GM18870 (cell line): ENCODE measurements around the gene COTL1.
"Not testable (repeated sequence)": the region's sequence is repeated elsewhere in the genome, so short reads cannot be mapped to it uniquely, and the experiment has no call there.

Source experiments
- ATAC-seq: cut with Tn5 transposase; IDR thresholded peaks from one replicate; pipeline ENCODE4 v1.9.1; 2021; ENCODE audit warnings: moderate library complexity; ENCODE audit not compliant: unreplicated experiment

COTL1 gene

DNA sequence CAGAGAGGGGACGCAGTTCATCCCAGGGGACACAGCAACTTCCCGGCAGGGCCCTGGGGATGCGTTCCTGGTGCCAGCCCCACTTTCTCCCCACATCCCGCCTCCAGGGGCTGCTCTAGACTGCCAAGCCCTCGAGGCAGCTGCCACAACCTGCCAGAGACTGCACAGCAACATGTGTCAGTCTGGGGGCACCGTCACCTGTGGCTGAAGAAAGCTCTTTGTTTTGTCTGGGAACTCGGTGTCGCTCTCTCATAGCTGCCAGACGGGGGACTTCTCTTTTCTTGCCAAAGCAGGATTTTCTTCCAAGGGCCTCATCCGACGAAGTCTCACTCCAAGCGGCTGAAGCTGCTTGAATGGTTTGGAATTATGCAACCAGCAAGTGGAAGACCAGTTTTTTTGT lies 43.7 kb downstream of the COTL1 start:
- no peak for ATAC-seq

DNA sequence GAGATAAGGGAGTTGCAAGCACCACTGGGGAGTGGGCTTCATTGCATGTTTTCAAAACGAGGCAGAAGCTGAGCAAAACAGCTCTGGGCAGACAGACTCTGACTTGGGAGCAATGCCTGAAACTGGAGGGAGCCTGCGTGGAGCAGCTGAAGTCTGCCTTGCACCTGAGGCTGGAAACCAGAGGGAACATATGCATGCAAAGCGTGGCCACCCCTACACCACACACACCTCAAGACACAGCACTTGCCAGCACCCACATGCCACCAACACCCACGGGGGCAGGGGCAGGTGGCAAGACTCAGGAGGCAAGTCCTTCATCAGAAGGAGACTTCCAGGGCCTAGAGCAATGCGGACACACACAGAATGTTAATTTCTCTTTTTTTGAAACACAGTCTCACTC lies 45.8 kb downstream of the COTL1 start:
- no peak for ATAC-seq

DNA sequence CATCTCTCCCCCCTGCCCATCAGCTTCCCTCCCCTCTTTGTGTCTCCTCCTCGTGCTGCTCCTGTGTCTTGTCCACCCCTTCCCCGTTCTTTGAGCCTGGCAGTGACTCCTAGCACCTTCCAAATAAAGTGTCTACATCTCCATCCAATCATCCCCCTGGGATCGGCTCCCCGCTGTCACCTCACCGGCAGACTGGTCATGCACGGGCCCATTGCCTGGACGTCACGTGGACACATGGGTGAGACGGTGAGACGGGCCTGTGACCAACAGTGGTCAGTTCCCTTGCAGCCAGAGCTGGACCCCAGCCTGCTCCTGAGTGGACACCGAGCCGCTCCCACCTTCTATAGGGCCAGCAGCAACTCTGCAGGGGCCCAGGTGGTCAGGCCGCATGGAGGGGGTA lies 46.4 kb downstream of the COTL1 start:
- no peak for ATAC-seq

DNA sequence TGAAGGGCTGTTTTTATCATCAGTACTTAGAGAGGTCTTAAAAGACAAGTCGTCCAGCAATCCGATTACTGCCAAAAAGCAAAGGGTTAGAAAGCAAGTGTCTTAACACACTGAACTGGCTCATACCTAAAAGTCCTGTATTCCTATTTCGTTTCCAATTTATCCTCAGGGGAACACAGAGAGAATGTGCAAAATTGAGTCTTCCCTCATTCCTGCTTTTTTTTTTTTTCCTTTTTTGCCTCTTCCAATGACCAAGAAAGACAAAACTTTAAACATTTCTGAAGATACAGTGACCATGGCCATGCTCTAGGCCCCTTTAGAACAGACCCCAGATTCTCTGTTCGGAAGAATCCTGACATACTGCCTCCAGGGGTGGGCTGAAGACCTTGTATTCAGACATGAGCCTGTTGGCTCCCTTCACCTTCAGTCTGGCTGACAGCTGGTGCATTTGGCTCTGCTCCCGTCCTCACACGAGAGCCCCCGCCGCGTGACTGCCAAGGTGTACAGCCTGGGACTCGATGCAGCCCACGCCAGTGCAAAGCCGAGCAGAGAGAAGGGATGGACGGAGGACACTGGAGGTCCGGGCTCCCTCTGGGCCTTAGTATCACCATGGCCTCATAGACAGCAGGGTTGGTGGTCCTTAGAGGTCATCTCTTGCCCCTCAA lies 47.0 kb downstream of the COTL1 start:
- ATAC-seq: no peak

DNA sequence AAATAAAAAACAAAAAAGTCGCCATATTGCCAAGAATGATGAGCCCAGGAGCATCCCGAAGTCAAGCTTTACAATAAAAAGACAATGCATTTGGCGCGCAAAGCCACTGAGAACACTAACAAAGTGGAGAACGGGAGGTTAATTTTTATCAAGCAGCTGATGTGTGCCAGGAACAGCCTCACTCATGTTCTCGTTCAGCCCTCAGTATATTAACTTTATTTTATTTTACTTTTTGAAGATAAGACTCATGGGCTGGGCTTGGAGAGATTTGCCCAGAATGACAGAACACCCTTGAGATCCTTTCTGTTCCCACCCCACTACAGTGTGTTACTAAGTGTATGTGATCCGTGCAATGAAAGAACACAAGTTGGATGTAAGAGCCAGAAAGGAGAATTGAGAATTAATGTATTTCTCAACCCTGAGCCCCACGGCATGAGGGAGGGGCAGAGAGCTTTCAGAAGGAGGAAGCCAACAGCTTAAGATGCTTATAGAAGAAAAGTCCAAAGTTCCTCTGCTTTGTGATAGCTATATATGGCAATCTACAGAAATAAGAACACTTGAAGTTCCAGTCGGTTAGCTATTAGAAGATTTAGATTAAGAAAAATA lies 48.4 kb downstream of the COTL1 start:
- no peak for ATAC-seq

DNA sequence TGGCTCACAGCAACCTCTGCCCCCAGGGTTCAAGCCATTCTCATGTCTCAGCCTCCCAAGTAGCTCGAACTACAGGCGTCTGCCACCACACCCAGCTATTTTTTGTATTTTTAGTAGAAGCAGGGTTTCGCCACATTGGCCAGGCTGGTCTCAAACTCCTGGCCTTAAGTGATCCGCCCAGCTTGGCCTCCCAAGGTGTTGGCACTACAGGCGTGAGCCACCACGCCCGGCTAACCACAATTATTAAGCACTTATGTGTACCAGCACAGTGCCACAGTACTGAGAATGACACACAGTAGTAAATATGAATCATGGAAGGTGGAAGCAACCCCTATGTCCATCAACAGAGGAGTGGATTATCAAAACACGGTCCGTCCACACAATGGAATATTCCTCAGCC lies 49.8 kb downstream of the COTL1 start:
- ATAC-seq: no peak

DNA sequence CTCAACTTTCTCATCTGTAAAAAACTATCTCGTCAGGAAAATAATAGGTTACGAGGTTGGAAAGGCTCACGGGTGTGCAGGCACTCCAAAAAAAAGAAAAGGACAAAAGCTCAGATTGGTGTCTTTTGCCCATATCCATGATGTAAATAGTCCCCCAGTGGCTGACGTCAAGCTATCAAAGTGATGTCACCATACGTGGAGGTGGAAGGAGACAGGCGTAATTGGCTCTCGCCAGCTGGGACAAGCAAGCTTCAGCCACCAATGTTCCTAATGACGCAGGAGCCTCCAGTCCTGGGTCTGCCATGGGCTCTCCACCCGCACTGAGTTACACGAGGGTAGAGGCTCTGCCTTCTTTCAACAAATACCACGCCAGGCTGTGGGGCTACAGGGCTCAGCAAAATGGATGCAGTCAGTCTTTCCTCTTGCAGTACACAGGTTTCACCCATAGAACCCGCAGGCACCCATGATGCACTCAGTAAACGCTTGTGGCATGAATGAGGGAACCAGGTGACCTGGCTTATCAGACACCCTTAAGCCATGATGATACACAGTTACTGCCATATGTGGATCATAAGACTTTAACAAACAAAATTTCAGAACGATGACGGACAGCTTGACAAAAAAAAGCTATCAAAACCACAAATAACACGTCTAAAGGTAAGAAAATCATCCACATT lies 50.5 kb downstream of the COTL1 start:
- ATAC-seq: no peak

DNA sequence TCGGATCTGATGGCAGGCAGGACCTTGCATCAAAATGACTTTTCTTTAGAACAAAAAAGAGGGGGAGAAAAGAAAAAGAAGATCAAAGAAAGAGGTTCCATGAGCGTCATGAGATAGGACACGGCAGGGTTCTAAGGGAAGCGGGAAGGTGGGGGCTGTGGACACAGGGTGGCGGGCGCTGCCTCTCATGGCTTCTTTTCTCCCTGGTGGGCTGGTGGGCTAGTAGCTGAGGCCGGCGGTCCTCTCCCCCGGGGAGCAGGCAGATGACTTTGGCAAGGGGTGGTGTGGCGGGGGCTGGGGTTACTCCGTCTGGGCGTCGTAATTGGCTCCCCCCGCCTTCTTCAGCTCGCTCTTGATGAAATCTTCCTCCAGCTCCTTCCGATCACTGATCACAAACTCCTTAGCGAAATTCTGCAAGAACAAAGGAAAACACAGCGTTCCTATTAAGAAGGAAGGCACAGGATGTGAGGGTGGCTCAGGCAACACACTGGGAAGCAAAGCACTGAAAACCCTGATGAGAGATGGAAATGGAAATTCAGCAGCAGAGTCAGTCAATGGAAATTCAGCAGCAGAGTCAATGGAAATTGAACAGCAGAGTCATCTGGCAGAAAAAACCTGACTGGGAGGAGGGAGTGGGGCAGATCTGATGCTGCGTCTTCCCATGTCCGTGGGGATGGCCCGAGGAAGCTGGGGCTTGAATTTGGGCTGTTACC lies 51.2 kb downstream of the COTL1 start:
- ATAC-seq: no peak

DNA sequence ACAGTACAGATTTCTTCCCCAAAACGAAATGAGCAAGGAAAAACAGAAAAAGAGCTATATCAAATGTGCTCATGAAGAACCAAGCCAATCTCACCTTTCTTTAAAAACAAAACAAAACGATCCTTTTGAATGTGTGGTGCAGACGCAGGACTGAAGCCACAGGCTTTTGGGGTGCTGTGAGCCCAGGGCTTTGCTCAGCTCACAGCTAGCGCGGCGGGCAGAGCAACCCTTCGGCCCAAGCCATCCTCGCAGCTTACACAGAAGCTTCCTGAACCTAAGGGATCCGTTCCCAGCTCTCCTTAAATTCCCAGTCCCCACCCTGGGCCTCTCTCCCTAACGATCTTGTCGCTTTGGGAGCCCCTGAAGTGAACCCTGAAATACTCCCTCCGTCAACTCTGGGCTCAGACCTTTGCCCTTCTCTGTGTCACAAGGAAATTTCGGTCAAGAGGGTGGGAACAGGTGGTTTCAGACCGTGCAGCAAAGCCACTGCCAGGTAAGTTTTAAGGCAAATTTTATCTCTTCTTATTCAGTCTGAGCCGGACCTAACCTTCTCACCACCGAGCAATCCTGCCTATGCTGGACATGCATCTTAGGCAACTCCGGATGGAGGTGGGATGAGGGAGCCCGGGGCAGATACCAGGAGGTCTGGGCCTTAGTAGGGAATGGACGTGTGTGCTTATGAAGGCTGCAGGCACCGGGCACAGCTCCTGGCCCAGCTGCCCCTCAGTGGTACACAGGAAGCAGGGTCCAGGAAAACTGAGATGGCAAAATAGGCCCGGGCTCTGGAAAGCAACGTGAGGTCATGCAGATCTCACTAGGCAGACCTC lies 52.0 kb downstream of the COTL1 start:
- no peak for ATAC-seq

DNA sequence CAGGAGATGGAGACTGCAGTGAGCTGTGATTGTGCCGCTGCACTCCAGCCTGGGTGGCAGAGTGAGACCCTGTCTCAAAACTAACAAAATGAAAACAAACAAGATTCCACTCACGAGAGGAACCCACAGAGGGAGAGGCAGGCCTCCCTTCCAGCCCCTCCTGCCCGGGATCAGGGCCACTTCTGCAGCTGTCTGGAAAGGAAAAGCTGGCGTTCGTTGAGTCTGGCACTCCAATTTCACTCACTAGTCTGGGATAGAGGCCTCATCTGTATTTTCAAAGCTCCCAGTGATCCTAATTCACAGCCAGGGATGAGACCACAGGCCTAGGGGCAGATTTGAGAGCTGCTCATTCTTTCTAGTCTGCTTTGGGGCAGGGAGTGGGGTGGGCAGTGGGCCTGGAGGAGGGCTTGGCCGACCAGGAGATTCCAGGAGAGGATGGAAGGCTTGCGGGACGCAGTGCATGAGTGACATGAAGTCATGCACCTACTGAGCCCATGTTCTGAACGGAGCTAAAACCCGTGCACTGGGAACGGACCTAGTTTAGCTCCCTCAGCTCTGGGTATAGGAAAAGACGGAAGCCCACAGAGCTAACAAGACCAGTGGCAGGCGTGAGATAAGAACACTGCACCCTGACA lies 54.0 kb downstream of the COTL1 start:
- ATAC-seq: no peak

DNA sequence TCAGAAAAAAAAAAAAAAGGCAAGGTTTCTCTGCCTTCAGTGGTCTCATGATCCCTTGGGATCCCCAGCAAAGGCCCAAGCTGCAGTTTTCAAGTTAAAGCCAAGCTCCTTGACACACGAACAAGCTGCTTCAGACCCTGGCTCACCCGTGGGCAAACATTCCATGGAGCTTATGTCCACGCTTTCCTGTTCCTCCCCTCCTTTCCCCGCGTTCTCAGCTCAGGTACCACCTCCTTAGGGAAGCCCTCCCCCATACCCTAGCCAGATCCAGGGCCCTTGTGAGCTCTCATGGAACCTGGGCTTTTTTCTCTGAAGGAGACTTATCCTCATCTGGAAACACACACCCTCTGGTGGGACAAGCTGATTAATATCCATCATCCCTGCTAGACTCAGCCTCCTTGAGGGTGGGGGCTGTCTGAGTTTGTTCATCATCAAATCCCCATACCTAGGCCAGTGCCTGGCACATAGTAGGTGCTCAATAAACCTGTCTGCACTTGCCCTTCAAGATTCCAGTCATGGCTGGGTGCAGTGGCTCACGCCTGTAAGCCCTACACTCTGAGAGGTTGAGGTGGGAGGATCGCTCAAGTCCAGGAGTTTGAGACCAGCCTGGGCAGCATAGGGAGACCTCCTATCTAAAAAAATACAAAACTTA lies 54.7 kb downstream of the COTL1 start:
- ATAC-seq: no peak

DNA sequence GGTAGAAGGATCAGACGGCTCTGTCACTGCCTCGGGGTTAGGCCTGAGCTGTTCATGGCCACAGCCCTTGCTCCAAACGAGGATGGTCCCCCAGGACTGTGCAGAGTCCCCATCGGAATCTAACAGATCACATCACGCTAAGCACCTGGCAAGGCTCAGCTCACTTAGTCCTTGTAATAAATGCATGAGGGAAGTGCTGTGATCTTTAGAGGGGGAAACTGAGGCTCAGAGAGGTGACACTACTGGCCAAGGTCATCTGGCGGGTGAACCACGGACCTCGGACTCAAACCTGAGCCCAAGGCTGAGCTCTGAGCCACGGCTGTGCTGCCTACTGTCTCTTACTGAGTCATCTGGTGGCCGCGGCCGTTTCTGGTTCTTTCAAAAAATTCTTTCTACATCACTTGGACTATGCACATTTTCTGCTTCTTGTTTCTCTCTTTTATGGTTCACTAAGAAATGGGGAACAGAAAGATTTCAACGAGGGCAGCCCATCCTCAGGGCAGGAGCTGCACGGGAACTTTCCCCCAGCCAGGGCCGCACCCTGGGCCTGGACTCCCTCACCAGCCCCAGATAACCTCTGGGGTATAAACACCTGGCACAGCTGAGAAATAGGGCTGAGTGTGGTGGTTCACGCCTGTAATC lies 55.6 kb downstream of the COTL1 start:
- ATAC-seq: no peak

DNA sequence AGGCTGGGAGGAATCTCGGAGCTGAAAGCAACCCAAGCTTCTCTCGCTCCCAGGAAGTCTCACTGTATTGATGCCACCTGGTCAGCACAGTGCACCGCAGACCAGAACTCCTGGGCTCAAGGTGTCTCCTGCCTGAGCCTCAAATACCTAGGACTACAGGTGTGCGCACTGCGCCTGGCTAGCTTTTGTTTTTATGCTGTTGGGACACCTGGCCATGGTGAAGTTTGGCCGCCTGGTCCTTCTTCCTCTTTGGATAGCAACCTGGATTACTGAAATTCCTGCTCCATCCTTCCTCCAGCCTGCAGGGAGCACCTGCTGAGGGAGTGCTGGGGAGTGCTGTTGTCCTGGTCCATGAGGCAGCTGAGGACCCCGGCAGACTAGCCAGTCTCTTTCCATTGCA lies 56.6 kb downstream of the COTL1 start:
- ATAC-seq: no peak

DNA sequence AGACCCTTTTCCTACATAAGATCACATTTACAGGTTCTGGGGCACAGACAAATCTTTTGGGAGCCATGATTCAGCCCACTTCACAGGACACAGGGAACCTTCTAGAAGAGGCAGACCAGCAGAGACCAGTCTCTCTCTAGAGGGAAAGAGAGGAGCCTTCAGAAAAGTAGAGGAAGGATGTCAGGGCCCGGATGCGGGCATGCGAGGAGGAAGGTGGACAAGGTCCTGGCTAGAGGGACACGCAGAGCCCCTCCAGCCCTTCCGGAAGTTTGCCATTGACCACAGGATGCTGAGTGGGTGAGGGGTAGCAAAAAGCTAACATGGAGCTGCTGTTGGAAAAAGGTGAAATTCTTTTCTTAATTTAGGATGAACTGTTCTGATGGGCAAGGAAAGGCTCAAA lies 57.6 kb downstream of the COTL1 start:
- no peak for ATAC-seq

DNA sequence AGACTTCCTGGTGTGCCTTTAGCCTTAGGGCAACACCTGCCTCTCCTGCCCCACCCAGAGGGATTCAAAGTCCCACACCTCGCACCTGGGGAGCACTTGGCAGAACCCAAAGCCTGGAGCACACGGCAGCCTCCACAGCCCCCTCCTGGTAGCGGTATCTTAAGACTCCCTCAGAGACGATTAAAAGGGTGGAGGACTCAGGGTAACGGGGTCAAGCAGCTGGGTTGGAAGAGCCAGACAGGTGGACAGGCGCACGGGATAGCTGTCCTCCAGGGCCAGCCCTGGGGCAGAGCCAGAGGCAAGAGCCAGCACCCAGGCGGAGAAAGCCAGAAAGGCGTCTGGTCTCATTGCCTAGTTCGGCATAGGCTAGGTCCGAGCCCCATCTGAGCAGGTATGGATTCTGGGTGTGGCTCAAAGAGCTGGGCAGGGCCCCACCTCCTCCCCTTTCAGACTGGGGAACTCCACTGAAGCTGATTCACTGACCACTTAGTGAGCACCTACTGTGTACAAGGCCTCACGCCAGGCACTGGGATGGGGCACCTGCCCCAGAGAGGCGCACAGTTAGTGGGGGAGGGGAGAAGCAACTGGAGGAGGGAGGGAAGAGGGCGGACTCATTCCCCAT lies 58.5 kb downstream of the COTL1 start:
- ATAC-seq: no peak

DNA sequence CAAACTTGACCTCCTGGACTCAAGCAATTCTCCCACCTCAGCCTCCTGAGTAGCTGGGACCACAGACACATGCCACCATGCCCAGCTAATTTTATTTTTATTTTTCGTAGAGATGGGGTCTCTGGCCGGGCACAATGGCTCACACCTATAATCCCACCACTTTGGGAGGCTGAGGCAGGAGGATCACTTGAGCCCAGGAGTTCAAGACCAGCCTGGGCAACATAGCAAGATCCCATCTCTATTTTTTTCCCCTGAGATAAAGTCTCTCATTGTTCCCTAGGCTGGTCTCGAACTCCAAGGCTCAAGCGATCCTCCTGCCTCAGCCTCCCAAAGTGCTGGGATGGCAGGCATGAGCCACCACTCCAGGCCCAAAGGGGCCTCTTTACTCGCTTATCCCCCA lies 59.0 kb downstream of the COTL1 start:
- not testable (repeated sequence) for ATAC-seq

DNA sequence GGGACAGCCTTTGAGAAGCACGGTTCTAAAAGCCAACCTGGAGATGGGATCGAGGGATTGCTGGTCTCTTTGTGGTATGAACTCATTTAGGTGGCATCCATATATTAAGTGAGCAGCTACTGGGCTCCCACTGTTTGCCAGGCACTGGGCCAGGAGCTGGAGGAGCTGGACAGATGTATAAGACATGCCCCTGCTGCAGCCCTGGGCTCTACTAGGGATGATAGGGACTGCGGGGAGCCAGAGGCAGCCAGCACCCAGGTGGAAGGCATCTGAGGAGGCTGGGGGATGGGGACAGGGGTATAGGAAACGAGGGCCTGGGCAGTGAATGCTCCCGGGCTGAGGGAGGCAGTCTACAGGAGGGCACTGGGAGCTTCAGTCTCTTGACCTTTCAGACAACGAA lies 60.4 kb downstream of the COTL1 start:
- no peak for ATAC-seq

DNA sequence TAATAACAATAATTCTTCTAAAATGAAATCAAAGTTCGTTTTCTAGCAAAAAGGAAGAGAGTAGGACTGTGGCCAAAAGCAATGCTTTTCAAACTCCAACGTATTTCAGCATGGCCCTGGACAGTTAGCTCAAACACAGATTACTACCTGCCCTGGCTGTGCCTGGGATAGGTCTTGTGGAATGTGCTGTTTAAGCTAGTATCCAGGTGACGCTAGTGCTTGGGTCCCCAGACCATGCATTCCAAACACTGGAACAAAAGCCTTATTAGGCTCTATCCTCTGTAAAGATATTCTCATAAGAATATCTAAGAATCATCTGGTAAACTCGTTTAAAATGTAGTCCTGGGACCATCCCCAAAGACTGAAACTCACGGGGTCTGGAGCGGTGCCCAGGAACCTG lies 60.8 kb downstream of the COTL1 start:
- no peak for ATAC-seq
